ENCODE results near the gene TYROBP.
"Not testable (repeated sequence)": the region's sequence is repeated elsewhere in the genome, so short reads cannot be mapped to it uniquely, and the experiment has no call there.

The TYROBP gene

GRCh38 chr19:35908010-35908441 lies at the start of gene TYROBP:
TSS of gene TYROBP (minus strand) at chr19:35908295. CDS start at chr19:35908228, 67 bp downstream.
- DNase-seq (ENCODE audit: low read depth in 2 of 3, low spot score in 1 of 3): no peak

DNA sequence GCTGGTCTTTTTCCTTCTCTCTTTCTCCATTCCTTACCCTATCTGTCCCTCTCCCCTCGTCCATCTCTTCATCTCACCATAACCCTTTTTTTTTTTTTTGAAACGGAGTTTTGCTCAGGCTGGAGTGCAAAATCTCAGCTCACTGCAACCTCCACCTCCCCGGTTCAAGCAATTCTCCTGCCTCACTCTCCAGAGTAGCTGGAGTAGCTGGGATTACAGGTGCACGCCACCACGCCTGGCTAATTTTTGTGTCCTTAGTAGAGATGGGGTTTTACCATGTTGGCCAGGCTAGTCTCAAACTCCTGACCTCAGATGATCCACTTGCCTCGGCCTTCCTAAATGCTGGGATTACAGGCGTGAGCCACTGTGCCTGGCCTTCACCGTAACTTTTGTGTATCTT lies 49.3 kb upstream of the TYROBP start:
- DNase-seq (ENCODE audit: low read depth in 2 of 3, low spot score in 1 of 3): not testable (repeated sequence)

DNA sequence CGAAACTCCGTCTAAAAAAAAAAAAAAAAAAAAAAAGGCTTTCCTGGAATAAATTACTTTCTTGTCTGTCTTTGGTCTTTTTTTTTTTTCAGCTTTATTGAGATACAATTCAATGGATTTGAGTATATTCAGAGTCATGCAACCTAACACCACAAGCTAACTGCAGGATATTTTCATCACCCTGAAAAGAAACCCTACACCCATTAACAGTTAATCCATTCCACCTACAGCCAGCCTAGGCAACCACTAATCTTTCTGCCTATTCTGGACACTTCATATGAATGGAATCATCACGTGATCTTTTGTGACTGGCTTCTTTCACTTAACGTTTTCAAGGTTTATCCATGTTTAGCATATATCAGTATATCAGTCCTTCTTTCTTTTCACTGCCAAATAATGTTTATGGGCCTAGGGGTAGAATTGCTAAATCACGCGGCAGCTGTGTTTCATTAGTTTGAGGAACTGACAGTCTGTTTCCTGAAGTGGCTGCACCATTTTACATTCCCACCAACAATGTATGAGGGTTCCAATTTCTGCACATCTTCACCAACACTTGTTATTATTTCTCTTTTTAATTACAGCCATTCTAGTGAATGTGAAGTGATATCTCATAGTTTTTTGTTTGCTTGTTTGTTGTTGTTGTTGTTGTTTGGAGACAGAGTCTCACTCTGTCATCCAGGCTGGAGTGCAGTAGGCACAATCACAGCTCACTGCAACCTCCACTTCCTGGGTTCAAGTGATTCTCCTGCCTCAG lies 48.0 kb upstream of the TYROBP start:
- DNase-seq (ENCODE audit: low read depth in 2 of 3, low spot score in 1 of 3): no peak

DNA sequence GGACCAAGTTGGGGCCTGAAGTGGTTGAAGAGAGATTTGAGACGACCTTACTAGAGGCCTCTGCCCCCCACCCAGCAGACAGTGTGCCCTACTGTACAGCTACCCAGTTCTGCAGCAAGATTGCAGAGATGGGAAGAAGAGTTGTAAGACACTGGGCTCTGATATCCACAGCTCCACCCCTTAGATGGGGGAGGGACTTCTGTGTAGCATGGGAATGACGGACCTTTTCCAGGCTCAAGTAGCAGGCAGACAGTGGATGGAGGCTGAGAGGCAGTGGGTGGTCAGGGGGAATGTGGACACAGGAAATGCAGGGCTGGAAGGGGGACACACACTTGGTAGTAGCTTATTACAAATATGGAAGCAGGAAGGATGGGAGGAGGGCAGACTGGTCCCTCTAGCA lies 41.0 kb upstream of the TYROBP start:
- DNase-seq (ENCODE audit: low read depth in 2 of 3, low spot score in 1 of 3): no peak

DNA sequence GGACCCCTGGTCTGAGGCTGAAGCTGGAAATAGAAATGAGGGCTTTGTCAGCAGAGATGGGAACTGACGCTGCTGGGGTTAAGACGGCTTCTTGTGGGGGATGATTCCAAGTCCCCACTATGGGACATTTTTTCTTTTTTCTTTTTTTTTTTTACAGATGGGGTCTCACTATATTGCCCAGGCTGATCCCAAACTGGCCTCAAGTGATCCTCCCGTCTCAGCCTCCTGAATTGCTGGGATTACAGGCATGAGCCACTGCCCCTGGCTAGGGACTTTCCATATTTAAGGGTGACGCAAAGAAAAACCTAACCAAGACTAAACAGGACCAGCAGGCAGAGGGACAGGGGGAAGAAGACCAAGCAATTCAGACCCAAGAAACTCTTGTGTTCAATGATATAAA lies 38.1 kb upstream of the TYROBP start:
- DNase-seq (ENCODE audit: low read depth in 2 of 3, low spot score in 1 of 3): no peak

- no peak for DNase-seq (ENCODE audit: low read depth in 2 of 3, low spot score in 1 of 3)
Measured at GRCh38 chr19:35945121-35945790, 37.2 kb upstream of the TYROBP start.

GRCh38 chr19:35944556-35944955 lies 36.5 kb upstream of the TYROBP start:
- no peak for DNase-seq (ENCODE audit: low read depth in 2 of 3, low spot score in 1 of 3)

DNA sequence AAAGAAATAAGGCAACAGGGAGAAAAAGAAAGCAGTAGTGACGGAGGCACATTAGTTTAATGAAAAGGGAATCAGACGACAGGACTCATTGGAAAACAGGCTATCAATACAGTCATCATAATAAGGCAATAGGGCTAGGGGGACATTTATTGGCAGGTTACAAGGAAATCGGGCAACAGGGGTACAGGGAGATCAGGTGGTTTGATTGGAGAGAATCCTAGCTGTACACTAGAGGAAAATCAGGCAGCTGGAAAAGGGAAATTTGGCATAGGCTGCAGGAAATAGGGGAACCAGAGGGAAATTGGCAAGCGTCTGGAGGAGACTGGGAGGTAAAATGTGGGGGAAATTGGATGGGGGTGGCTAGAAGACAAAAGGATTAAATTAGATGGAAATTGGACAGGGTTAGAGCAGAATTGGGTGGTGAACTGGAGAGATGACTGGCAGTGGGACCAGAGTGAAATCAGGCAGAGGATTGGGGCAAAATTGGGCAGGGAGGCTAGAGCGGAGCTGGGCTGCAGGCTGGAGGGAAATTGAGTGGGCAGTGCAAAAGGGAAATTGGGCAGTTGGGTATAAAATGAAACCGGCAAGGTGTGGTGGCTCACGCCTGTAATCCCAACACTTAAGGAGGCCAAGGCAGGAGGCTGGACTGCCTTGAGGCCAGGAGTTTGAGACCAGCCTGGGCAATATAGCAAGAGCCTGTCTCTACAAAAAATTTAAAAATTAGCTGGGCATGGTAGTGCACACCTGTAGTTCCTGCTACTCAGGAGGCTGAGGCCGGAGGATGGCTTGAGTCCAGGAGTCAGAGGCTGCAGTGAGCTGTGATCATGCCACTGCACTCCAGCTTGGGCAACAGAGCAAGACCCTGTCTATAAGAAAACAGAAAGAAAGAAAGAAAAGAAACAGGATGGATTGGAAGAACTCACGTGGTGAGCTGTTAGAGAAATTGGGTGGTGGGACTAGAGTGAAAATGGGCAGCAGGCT lies 35.5 kb upstream of the TYROBP start:
- DNase-seq (ENCODE audit: low read depth in 2 of 3, low spot score in 1 of 3): no peak

- DNase-seq (ENCODE audit: low read depth in 2 of 3, low spot score in 1 of 3): no peak
Measured at GRCh38 chr19:35942235-35942634, 34.1 kb upstream of the TYROBP start.

- no peak for DNase-seq (ENCODE audit: low read depth in 2 of 3, low spot score in 1 of 3)
Measured at GRCh38 chr19:35940839-35941238, 32.7 kb upstream of the TYROBP start.

DNA sequence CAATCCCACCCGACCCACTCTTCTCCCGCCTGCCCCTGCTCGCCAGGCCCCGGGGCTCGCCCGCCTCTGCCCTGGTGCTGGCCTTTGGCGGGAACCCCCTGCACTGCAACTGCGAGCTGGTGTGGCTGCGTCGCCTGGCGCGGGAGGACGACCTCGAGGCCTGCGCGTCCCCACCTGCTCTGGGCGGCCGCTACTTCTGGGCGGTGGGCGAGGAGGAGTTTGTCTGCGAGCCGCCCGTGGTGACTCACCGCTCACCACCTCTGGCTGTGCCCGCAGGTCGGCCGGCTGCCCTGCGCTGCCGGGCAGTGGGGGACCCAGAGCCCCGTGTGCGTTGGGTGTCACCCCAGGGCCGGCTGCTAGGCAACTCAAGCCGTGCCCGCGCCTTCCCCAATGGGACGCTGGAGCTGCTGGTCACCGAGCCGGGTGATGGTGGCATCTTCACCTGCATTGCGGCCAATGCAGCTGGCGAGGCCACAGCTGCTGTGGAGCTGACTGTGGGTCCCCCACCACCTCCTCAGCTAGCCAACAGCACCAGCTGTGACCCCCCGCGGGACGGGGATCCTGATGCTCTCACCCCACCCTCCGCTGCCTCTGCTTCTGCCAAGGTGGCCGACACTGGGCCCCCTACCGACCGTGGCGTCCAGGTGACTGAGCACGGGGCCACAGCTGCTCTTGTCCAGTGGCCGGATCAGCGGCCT lies 32.1 kb upstream of the TYROBP start:
- no peak for DNase-seq (ENCODE audit: low read depth in 2 of 3, low spot score in 1 of 3)

- no peak for DNase-seq (ENCODE audit: low read depth in 2 of 3, low spot score in 1 of 3)
Measured at GRCh38 chr19:35939307-35940077, 31.4 kb upstream of the TYROBP start.

DNA sequence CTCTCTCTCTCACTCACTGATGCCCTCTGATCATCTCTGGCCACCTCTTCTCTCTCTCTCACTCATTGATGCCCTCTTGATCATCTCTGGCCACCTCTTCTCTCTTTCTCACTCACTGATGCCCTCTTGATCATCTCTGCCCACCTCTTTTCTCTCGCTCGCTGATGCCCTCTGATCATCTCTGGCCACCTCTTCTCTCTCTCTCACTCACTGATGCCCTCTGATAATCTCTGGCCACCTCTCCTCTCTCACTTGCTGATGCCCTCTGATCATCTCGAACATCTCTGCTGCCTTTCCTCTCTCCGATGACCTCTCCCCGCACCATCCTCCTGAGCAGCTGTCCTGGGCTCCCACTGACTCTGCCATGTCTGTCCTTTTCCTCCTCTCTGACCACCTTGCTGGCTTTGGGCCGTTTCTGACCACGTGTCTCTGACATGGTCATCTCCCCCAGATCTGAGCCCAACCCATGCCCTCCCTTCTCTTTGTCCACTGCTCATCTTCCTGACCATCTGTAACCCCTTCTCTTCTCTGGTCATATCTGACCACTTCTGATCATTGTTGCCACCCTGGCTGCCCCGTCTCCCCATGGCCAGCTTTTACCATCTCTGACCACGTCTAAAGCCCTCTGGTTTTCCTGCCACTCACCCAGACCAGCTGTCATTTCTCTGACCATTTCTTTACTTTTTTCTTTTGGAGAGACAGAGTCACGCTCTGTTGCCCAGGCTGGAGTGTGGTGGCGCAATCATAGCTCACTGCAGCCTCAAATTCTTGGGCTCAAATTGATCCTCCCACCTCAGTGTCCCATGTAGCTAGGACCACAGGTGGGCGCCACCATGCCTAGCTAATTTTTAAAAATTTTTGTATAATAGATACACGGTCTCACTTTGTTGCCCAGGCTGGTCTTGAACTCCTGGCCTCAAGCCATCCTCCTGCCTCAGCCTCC lies 30.5 kb upstream of the TYROBP start:
- no peak for DNase-seq (ENCODE audit: low read depth in 2 of 3, low spot score in 1 of 3)

GRCh38 chr19:35937345-35938281 lies 29.5 kb upstream of the TYROBP start:
- DNase-seq (ENCODE audit: low read depth in 2 of 3, low spot score in 1 of 3): no peak

DNA sequence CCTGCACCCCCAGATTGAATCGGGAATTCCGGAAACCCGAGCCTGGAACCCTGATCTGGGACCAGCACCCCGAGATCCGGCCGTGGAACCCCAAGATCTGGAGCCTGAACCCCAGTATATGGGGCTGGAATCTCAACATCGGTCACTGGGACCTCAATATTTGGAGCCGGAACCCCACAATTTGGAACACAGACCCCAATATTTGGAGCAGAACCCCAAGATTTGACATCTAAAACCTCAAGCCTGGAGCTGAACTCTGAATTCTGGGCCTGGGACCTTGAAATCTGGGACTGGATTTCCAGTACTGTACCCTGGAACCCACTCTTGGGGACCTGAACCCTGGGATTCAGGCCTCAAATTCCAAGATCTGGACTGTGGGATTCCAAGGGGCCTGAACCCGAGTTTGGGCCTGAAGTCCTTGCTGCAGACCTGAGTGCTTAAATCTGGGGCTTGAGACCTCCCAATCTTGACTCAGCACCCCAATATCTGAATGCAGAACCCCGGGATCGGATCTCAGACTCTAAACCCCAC lies 28.7 kb upstream of the TYROBP start:
- DNase-seq (ENCODE audit: low read depth in 2 of 3, low spot score in 1 of 3): no peak

GRCh38 chr19:35935911-35936737 lies 28.0 kb upstream of the TYROBP start, which contains the start of gene LRFN3:
TSS of gene LRFN3 (plus strand) at chr19:35936374. CDS start at chr19:35939426, 3,052 bp downstream.
- DNase-seq (ENCODE audit: low read depth in 2 of 3, low spot score in 1 of 3): peak in 2 of 3 donors; percentile 45 to 60

All from stimulated activated CD4-positive, alpha-beta T cell treated with anti-CD3 and anti-CD28 coated beads, Interleukin-12 subunit alpha, Interleukin-12 subunit beta, amount 100 ng/mL, for 48 hours (primary cell).